CD14-positive monocyte (primary cell): ENCODE measurements around the gene SLC9A9. TPM values are rescaled to one million over a fixed set of nuclear protein-coding genes. Genes with fewer than 3 reads are reported as not detected.

ENCODE experiments used
- DNase-seq, 3 donors: peaks; one replicate each; pipeline ENCODE4 v3.0.0-alpha.2; 2011 to 2022
- H2AFZ ChIP-seq: 2 replicates; pipeline ENCODE4 v1.6.0; 2012; ENCODE audit warnings: mild to moderate bottlenecking, low read depth, low read length, inconsistent platforms; ENCODE audit not compliant: insufficient read depth, poor library complexity, severe bottlenecking
- H3K27ac ChIP-seq, 2 donors: 1 replicate in 1 of 2; 2 replicates in 1 of 2; pipeline ENCODE4 v1.5.1; 2012 to 2013; ENCODE audit warnings: low read length in 2 of 2, control low read depth in 1 of 2, inconsistent platforms in 1 of 2, low read depth in 1 of 2, mild to moderate bottlenecking in 1 of 2
- H3K27me3 ChIP-seq, 2 donors: one replicate each; pipeline versions ENCODE4 v1.6.0 to v1.6.1; 2011 to 2013; ENCODE audit warnings: low read length in 2 of 2; ENCODE audit not compliant: control insufficient read depth in 2 of 2, insufficient read depth in 2 of 2
- H3K36me3 ChIP-seq, 2 donors: replicated peaks in 1 of 2; 1 replicate in 1 of 2; 2 replicates in 1 of 2; pipeline versions ENCODE4 v1.5.1 to v1.6.1; 2012 to 2013; ENCODE audit warnings: low read length in 2 of 2, control low read depth in 1 of 2, inconsistent platforms in 1 of 2, mild to moderate bottlenecking in 1 of 2; ENCODE audit not compliant: insufficient read depth in 2 of 2, control insufficient read depth in 1 of 2
- H3K4me1 ChIP-seq, 2 donors: 1 replicate in 1 of 2; 2 replicates in 1 of 2; pipeline versions ENCODE4 v1.5.1 to v1.6.1; 2012 to 2013; ENCODE audit warnings: low read length in 2 of 2, control low read depth in 1 of 2, inconsistent platforms in 1 of 2, mild to moderate bottlenecking in 1 of 2, moderate library complexity in 1 of 2; ENCODE audit not compliant: insufficient read depth in 2 of 2, control insufficient read depth in 1 of 2
- H3K4me2 ChIP-seq: replicated peaks from 2 replicates; pipeline ENCODE3; 2012; ENCODE audit warnings: low read length, moderate library complexity, mild to moderate bottlenecking; ENCODE audit not compliant: poor library complexity, severe bottlenecking; ENCODE audit errors: extremely low read depth
- H3K4me3 ChIP-seq, 3 experiments: fragments of 200-600 bp in 1 of 3; sonication (generic) in 1 of 3; replicated peaks in 1 of 3; 1 replicate in 2 of 3; 2 replicates in 1 of 3; pipeline ENCODE4 v1.5.1; 2011 to 2013; ENCODE audit warnings: low read length in 3 of 3, mild to moderate bottlenecking in 3 of 3, control low read depth in 2 of 3, low read depth in 2 of 3, inconsistent platforms in 1 of 3, moderate library complexity in 1 of 3
- H3K79me2 ChIP-seq: 2 replicates; pipeline ENCODE4 v1.6.0; 2012; ENCODE audit warnings: mild to moderate bottlenecking, control low read depth, inconsistent platforms, low read length, moderate library complexity; ENCODE audit not compliant: insufficient read depth
- H3K9ac ChIP-seq: 2 replicates; pipeline ENCODE4 v1.6.0; 2017; ENCODE audit warnings: low read length, mild to moderate bottlenecking; ENCODE audit not compliant: insufficient read depth, poor library complexity, severe bottlenecking
- H3K9me3 ChIP-seq, 2 donors: replicated peaks in 1 of 2; 1 replicate in 1 of 2; 2 replicates in 1 of 2; pipeline versions ENCODE4 v1.5.1 to v1.6.1; 2012 to 2013; ENCODE audit warnings: low read length in 2 of 2, control low read depth in 1 of 2; ENCODE audit not compliant: control insufficient read depth in 1 of 2, insufficient read depth in 1 of 2
- H4K20me1 ChIP-seq: 2 replicates; pipeline ENCODE4 v1.6.0; 2012; ENCODE audit warnings: mild to moderate bottlenecking, low read length, control low read depth, moderate library complexity; ENCODE audit not compliant: insufficient read depth
- H3K27ac Mint-ChIP-seq, 7 donors: one replicate each; pipeline ENCODE4 v1.8.0; 2020; ENCODE audit warnings: mild to moderate bottlenecking in 7 of 7, mixed read lengths in 7 of 7, moderate library complexity in 6 of 7, inconsistent platforms in 2 of 7
- H3K27me3 Mint-ChIP-seq, 3 donors: one replicate each; pipeline ENCODE4 v1.8.0; 2021 to 2022; ENCODE audit warnings: low read depth in 3 of 3, mild to moderate bottlenecking in 3 of 3, mixed read lengths in 3 of 3, moderate library complexity in 3 of 3, inconsistent platforms in 1 of 3
- H3K36me3 Mint-ChIP-seq, 2 donors: one replicate each; pipeline ENCODE4 v1.8.0; 2020; ENCODE audit warnings: mixed read lengths in 2 of 2, inconsistent platforms in 1 of 2, mild to moderate bottlenecking in 1 of 2
- H3K4me1 Mint-ChIP-seq: one replicate; pipeline ENCODE4 v1.8.0; 2020; ENCODE audit warnings: mild to moderate bottlenecking, mixed read lengths
- H3K4me3 Mint-ChIP-seq, 2 donors: one replicate each; pipeline ENCODE4 v1.8.0; 2020; ENCODE audit warnings: mild to moderate bottlenecking in 2 of 2, mixed read lengths in 2 of 2, moderate library complexity in 1 of 2
- H3K9me3 Mint-ChIP-seq, 7 donors: one replicate each; pipeline ENCODE4 v1.8.0; 2020 to 2022; ENCODE audit warnings: mixed read lengths in 7 of 7, mild to moderate bottlenecking in 6 of 7, moderate library complexity in 6 of 7, inconsistent platforms in 2 of 7
- CTCF ChIP-seq: fragments of 200-600 bp; IDR thresholded peaks from one replicate; pipeline ENCODE4 v1.8.0; 2022; ENCODE audit warnings: antibody characterized with exemption, mild to moderate bottlenecking
- WGBS: methylation state at CpG from one replicate; pipeline ENCODE4 v1.1.5; 2013; ENCODE audit warnings: missing lambda C conversion rate; ENCODE audit not compliant: insufficient coverage; 5-methylcytosine and 5-hydroxymethylcytosine counted together
- intact Hi-C, 2 donors: fragments of 100-400 bp; cut with micrococcal nuclease; formaldehyde crosslinking; loops; one replicate each; pipeline versions ENCODE4 v1.15.0 to v1.15.1; 2023
- polyA plus RNA-seq, 3 donors: library from polyadenylated mRNA; depleted of rRNA in 1 of 3; unstranded in 2 of 3; stranded (reverse) in 1 of 3; fragments of 300-500 nt in 2 of 3; fragments of >200 nt in 1 of 3; fragmentation: Illumina TruSeq in 2 of 3; gene quantifications; 1 replicate in 2 of 3; 2 replicates in 1 of 3; pipeline ENCODE4 v1.2.3, GENCODE V29; 2012 to 2021

Gene SLC9A9
- polyA plus RNA-seq, 3 donors = 14.1 to 32.8 (median 27.0) TPM

- Mint-ChIP-seq H3K27me3 (peaks cover 0 to 3% (median 0%) of the 10 kb centered on the region in 3 donors), H3K4me3 (no peak overlapping the region), H3K9me3 (peaks cover 19 to 32% (median 25%) of the 10 kb centered on the region in 7 donors), H3K27ac (no peak overlapping the region), H3K4me1 (no peaks in the 10 kb centered on the region), H3K36me3 (peaks cover 23 to 26% of the 10 kb centered on the region in 2 donors)
- no peak overlapping the region for H3K9ac ChIP-seq
- no peaks in the 10 kb centered on the region for H3K36me3 ChIP-seq
- H4K20me1 ChIP-seq = no peaks in the 10 kb centered on the region
- H3K9me3 ChIP-seq = peaks cover 17 to 18% of the 10 kb centered on the region in 2 donors
- no peak for TF ChIP-seq CTCF
- DNase-seq = no peak
- no peak overlapping the region for H2AFZ ChIP-seq
- H3K4me1 ChIP-seq = no peaks in the 10 kb centered on the region
- H3K79me2 ChIP-seq = no peaks in the 10 kb centered on the region
- H3K4me3 ChIP-seq = no peak overlapping the region
- H3K27ac ChIP-seq = no peak overlapping the region
- no CpG with 5 or more reads among the region's 3 CpGs for WGBS
- H3K27me3 ChIP-seq = no peaks in the 10 kb centered on the region
- no peak overlapping the region for H3K4me2 ChIP-seq
- intact Hi-C loops = no loop called here
Observed at GRCh38 chr3:143559296-143559695, 289.0 kb downstream of the SLC9A9 start.

GRCh38 chr3:143552851-143553250 is 295.4 kb downstream of the SLC9A9 start:
- peaks cover 33 to 49% of the 10 kb centered on the region in 2 donors for H3K36me3 Mint-ChIP-seq
- TF ChIP-seq CTCF = no peak
- H3K27ac Mint-ChIP-seq = peak overlapping the region in 1 of 7 donors; percentile 74
- no peak overlapping the region for H3K4me2 ChIP-seq
- H3K4me3 Mint-ChIP-seq = no peak overlapping the region
- WGBS = 100% methylated on average over 2 of the region's 3 CpGs
- H3K27me3 Mint-ChIP-seq = peaks cover 0 to 2% (median 0%) of the 10 kb centered on the region in 3 donors
- no peak overlapping the region for H3K4me3 ChIP-seq
- H4K20me1 ChIP-seq = no peaks in the 10 kb centered on the region
- H3K27ac ChIP-seq = no peak overlapping the region
- H3K36me3 ChIP-seq = peaks cover 10 to 40% of the 10 kb centered on the region in 2 donors
- peaks cover 6 to 8% of the 10 kb centered on the region in 2 donors for H3K9me3 ChIP-seq
- DNase-seq = no peak
- no peaks in the 10 kb centered on the region for H3K4me1 ChIP-seq
- H3K9me3 Mint-ChIP-seq = peaks cover 8 to 19% (median 14%) of the 10 kb centered on the region in 7 donors
- H3K79me2 ChIP-seq = no peaks in the 10 kb centered on the region
- no peak overlapping the region for H2AFZ ChIP-seq
- H3K27me3 ChIP-seq = no peaks in the 10 kb centered on the region
- H3K9ac ChIP-seq = no peak overlapping the region
- H3K4me1 Mint-ChIP-seq = peaks cover 8% of the 10 kb centered on the region
- intact Hi-C loops = no loop called here
